NCI-H748 (cell line): Measurements from ENCODE around the gene FLVCR2.
"Not testable (repeated sequence)": the region's sequence is repeated elsewhere in the genome, so short reads cannot be mapped to it uniquely, and the experiment has no call there.

Experiments used
- DNase-seq: peaks from one replicate; lab custom pipeline; 2025; ENCODE audit not compliant: unreplicated experiment; lab: John Stamatoyannopoulos, UW

Gene FLVCR2

GRCh38 chr14:75591331-75591946 is 13.0 kb downstream of the FLVCR2 start:
- no peak for DNase-seq

- DNase-seq, result no peak
These were observed 13.7 kb downstream of the FLVCR2 start for GRCh38 chr14:75591987-75592575.

GRCh38 chr14:75595226-75595625 is 16.8 kb downstream of the FLVCR2 start:
- DNase-seq, result no peak

- DNase-seq, result no peak
These were observed 18.7 kb downstream of the FLVCR2 start for GRCh38 chr14:75597149-75597548.

GRCh38 chr14:75600100-75600499 is 21.7 kb downstream of the FLVCR2 start:
- DNase-seq, result not testable (repeated sequence)

GRCh38 chr14:75601061-75601460 is 22.6 kb downstream of the FLVCR2 start:
- not testable (repeated sequence) for DNase-seq

GRCh38 chr14:75602503-75602902 is 24.1 kb downstream of the FLVCR2 start:
- DNase-seq, result no peak

GRCh38 chr14:75604979-75605851 is 26.8 kb downstream of the FLVCR2 start:
- DNase-seq, result no peak

GRCh38 chr14:75605916-75606315 is 27.5 kb downstream of the FLVCR2 start:
- no peak for DNase-seq

- DNase-seq, result no peak
These were observed 28.6 kb downstream of the FLVCR2 start for GRCh38 chr14:75607044-75607443.

GRCh38 chr14:75607842-75608640 is 29.6 kb downstream of the FLVCR2 start:
- no peak for DNase-seq

- DNase-seq, result no peak
These were observed 30.7 kb downstream of the FLVCR2 start for GRCh38 chr14:75609116-75609515.

GRCh38 chr14:75609606-75610475 is 31.4 kb downstream of the FLVCR2 start:
- DNase-seq, result no peak

GRCh38 chr14:75610834-75611233 is 32.4 kb downstream of the FLVCR2 start:
- no peak for DNase-seq

GRCh38 chr14:75612157-75612556 is 33.7 kb downstream of the FLVCR2 start:
- no peak for DNase-seq

GRCh38 chr14:75614179-75614578 is 35.8 kb downstream of the FLVCR2 start:
- DNase-seq, result no peak

GRCh38 chr14:75615200-75615599 is 36.8 kb downstream of the FLVCR2 start:
- DNase-seq, result no peak

GRCh38 chr14:75619548-75619947 is 41.1 kb downstream of the FLVCR2 start:
- DNase-seq, result no peak

GRCh38 chr14:75625034-75625433 is 46.6 kb downstream of the FLVCR2 start:
- DNase-seq, result no peak

GRCh38 chr14:75626396-75626795 is 48.0 kb downstream of the FLVCR2 start:
- no peak for DNase-seq
